Mucosa of descending colon (tissue), 3 donors: Measurements from ENCODE around the gene SP8. TPM values are rescaled to one million over a fixed set of nuclear protein-coding genes. Genes with fewer than 3 reads are reported as not detected.
A peak's percentile ranks its signal among the peaks of the same experiment; 100 is the strongest.

Source experiments
- ATAC-seq: fragments of 200-7000 bp; cut with Tn5 transposase; one replicate; pipeline ENCODE4 v1.9.1; 2020; ENCODE audit warnings: mild to moderate bottlenecking, moderate library complexity
- DNase-seq, 3 donors: peaks; one replicate each; pipeline ENCODE4 v3.0.0-alpha.2; 2020
- H3K36me3 ChIP-seq: fragments of 200-600 bp; one replicate; pipeline ENCODE4 v1.8.0; 2021; ENCODE audit warnings: low read depth, mild to moderate bottlenecking
- H3K4me1 ChIP-seq: fragments of 200-600 bp; one replicate; pipeline ENCODE4 v1.8.0; 2021; ENCODE audit warnings: low read depth, mild to moderate bottlenecking
- H3K4me3 ChIP-seq: fragments of 200-600 bp; one replicate; pipeline ENCODE4 v1.8.0; 2021; ENCODE audit warnings: mild to moderate bottlenecking
- H3K9me3 ChIP-seq: fragments of 200-600 bp; one replicate; pipeline ENCODE4 v1.8.0; 2021; ENCODE audit warnings: mild to moderate bottlenecking
- CTCF ChIP-seq: fragments of 200-600 bp; IDR thresholded peaks from one replicate; pipeline ENCODE4 v1.8.0; 2022; ENCODE audit warnings: antibody characterized with exemption, mild to moderate bottlenecking
- intact Hi-C, 2 donors: fragments of 100-400 bp; cut with DNase I in 1 of 2; cut with micrococcal nuclease in 1 of 2; formaldehyde crosslinking; loops; one replicate each; pipeline versions ENCODE4 v1.11.0 to v1.11.1; 2022; cut with DNase I, micrococcal nuclease
- total RNA-seq, 3 donors: library from RNA; stranded (reverse); fragmentation: NEBNext Ultra II Directional in 2 of 3; extraction: Animal tissue kit (Norgen Biotek cat#: 25700) in 2 of 3; gene quantifications; one replicate each; pipeline versions ENCODE4 v1.2.1 to v1.2.4, GENCODE V29; 2021 to 2023
- donor health status: DM: no; HTN: no; CAD: no; lungs with moderate emphysema.
- donor health status: DM: no; HTN: no; CAD: no.
- donor health status: DM: no; HTN: yes; CAD: no.

SP8 gene
- total RNA-seq, 3 donors from 2014 or later: not detected

GRCh38 chr7:20786421-20786778, 286 bp downstream of the SP8 start:
- peak in 1 of 3 donors; percentile 15 for DNase-seq
- no peak for ATAC-seq
- Histone ChIP-seq H3K36me3 (no peaks in the 10 kb centered on the region), H3K4me1 (peaks cover 18% of the 10 kb centered on the region), H3K9me3 (no peaks in the 10 kb centered on the region), H3K4me3 (no peak overlapping the region)
- intact Hi-C loops: no loop called here
- TF ChIP-seq CTCF: no peak

GRCh38 chr7:20786049-20786412, 655 bp downstream of the SP8 start:
- H3K4me1 ChIP-seq: peaks cover 18% of the 10 kb centered on the region
- ATAC-seq (no peak), DNase-seq (no peak)
- intact Hi-C loops: no loop called here
- H3K9me3 ChIP-seq: no peaks in the 10 kb centered on the region
- no peak overlapping the region for H3K4me3 ChIP-seq
- TF ChIP-seq CTCF: no peak
- H3K36me3 ChIP-seq: no peaks in the 10 kb centered on the region

GRCh38 chr7:20785157-20786048, 1.3 kb downstream of the SP8 start:
- peak in 2 of 3 donors; percentile 10 to 31 for DNase-seq
- peaks cover 18% of the 10 kb centered on the region for H3K4me1 ChIP-seq
- ATAC-seq: peak; percentile 53
- H3K9me3 ChIP-seq: no peaks in the 10 kb centered on the region
- H3K4me3 ChIP-seq: no peak overlapping the region
- intact Hi-C loops: no loop called here
- H3K36me3 ChIP-seq: no peaks in the 10 kb centered on the region
- TF ChIP-seq CTCF: no peak

GRCh38 chr7:20784388-20785156, 2.1 kb downstream of the SP8 start:
- Histone ChIP-seq H3K4me1 (peaks cover 18% of the 10 kb centered on the region), H3K9me3 (no peaks in the 10 kb centered on the region), H3K36me3 (no peaks in the 10 kb centered on the region), H3K4me3 (no peak overlapping the region)
- TF ChIP-seq CTCF: no peak
- ATAC-seq (peak; percentile 20), DNase-seq (no peak)
- intact Hi-C loops: no loop called here

- Histone ChIP-seq H3K4me1 (peaks cover 18% of the 10 kb centered on the region), H3K36me3 (no peaks in the 10 kb centered on the region), H3K4me3 (no peak overlapping the region), H3K9me3 (no peaks in the 10 kb centered on the region)
- DNase-seq: peak in 2 of 3 donors; percentile 50 to 52
- TF ChIP-seq CTCF: no peak
- peak; percentile 82 for ATAC-seq
- intact Hi-C loops: no loop called here
Observed at GRCh38 chr7:20783700-20784387, 2.8 kb downstream of the SP8 start.
